Suppressor macrophage treated with lipopolysaccharide for 1 hour (primary cell): Measurements from ENCODE around the gene SPDYE4.
"Not testable (repeated sequence)": the region's sequence is repeated elsewhere in the genome, so short reads cannot be mapped to it uniquely, and the experiment has no call there.

Experiments
- DNase-seq, 3 donors: peaks; one replicate each; pipeline ENCODE4 v3.0.0-alpha.2; 2020 to 2022

Gene SPDYE4, protein sequence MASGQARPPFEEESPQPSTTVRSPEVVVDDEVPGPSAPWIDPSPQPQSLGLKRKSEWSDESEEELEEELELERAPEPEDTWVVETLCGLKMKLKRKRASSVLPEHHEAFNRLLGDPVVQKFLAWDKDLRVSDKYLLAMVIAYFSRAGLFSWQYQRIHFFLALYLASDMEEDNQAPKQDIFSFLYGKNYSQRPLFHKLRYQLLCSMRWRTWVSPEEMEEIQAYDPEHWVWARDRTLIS

DNA sequence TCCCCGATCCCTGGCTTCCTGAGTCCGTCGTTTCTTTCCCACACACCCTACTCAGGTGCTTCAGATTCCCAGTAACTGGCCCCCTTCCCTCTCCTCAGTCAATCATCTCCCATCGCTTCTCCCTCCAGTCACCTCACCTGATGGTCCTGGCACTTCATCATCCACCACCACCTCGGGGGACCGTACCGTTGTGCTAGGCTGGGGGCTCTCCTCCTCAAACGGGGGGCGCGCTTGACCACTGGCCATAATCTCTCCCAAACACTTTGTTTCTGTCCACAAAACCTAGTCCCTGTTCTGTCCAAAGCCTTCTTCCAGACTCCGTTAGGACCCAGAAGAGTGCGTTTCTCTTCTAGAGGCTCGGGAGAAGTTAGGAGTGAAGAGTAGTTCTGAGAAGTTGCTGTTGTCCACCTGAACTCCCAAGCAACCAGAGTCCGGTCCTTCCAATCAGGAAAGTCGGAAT is at the start of gene SPDYE4:
Gene SPDYE4, minus strand, starts transcription at position 410 of the 460 bp plus-strand sequence. Its CDS starts 164 bp downstream, at position 246.
- DNase-seq: no peak

DNA sequence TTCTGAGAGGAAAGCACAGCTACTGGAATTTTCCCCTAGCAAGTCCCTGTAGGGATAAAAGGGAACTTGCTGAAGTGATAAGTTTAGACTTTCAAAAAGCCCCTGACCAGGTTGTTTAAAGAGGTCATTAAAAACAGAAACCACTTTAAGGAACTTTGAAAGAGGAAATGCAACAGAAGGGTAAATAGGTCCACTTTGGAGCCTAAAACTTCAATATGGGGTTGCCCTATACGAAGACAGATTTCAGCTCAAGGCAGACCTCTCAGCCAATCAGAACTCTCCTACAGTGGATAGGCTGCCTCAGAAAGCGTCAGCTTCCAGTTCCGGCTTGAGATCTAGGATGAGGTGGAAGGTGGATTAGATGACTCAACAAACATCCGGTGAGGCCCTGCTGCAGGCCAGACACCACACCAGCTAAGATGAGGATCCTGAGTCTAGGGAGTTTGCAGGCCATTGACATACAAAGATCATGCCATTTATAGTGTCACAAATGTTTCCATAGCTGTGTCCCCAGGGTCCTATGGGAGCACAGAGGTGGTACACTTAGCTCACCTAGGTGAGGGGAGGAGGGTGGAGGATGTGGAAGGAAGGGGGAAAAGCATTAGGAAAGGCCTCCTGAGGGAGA is 48.7 kb upstream of the SPDYE4 start:
- peak; percentile 79 to 93 (median 89) for DNase-seq

DNA sequence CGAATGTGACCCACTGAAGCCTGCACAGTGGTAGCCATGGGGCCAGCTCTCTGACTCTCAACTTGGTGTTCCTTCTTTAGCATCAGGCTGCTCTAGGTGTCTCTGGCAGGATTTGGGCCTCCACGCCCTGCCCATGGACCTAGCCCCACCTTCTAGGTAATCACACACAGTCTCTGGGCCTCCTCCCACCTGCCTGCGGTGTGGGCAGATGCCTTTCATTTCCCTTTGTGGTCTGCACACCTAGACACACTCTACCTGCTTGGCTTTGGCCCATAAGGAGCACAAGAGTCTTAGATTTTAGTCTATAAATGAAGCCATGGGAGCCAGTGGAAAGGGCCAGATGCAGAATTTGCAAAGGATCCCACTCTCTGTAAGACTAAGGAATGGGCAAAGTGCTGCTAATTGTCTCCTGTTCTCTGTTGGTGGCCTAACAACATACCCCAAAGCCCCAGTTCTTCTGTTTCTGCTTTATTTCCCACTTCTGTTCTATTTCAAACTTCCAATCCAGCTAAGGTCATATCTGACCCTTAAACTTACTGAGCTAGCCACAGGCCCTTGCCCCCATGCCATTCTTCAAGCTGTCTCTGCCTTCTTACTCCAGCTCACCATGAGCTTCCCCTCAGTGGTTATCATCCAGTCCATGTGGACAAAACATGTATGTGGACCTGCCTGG is 48.0 kb upstream of the SPDYE4 start:
- DNase-seq: no peak

DNA sequence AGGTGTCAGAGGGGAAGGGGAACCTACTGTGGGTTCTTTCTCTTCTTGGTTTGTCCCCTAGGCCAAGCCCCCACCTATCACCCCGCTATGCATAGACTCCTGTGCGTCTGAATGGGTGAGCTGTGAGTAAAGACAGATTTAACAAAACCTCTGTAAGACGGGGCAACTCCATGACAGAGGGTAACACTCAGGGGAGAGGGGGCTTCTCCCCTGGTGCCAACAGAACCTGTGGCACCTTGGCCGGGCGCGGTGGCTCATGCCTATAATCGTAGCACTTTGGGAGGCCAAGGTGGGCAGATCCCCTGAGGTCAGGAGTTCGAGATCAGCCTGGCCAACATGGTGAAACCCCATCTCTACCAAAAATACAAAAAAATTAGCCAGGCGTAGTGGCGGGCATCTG is 47.0 kb upstream of the SPDYE4 start:
- not testable (repeated sequence) for DNase-seq

DNA sequence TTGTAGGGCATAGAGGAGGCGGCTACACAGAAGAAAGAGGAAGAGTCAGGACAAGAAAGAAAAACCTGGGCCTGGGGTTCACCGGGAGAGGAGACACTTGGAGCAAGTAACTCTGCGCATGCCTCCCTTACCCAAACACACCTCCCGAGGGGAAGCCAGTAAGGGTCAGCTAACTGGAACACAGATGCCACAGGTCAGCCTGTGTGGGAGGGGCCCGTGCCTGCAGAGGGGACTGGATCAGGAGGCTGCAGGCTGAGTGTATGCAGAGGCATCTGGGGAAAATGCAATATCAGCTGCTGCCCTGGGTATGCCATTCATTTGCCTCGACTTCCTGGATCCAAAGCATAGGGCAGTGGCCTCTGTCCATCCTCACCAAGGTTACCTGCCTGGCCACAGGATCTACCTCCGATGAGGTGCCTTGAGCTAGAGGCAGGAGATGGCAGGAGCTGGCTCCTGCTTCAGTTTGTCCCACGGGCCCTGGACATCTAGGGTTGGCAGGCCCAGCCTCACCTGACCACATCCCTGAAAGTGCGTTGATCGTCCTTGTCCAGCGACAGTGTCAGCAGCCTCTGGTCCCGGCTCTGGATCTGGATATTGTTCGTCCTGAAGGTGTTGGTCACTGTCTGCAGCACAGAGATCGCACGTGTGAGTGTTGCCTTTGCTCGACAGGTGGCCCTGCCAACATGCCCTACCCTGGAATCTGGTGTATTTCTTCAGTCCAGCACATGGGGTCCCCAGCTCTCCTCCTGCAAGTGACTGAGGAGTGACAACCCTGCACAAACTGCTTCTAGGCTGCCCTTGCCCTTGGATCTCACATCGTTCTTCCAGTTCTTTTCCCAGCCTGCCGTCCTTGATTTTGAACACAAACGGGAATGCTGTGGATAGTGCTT is 45.4 kb upstream of the SPDYE4 start:
- DNase-seq: no peak

DNA sequence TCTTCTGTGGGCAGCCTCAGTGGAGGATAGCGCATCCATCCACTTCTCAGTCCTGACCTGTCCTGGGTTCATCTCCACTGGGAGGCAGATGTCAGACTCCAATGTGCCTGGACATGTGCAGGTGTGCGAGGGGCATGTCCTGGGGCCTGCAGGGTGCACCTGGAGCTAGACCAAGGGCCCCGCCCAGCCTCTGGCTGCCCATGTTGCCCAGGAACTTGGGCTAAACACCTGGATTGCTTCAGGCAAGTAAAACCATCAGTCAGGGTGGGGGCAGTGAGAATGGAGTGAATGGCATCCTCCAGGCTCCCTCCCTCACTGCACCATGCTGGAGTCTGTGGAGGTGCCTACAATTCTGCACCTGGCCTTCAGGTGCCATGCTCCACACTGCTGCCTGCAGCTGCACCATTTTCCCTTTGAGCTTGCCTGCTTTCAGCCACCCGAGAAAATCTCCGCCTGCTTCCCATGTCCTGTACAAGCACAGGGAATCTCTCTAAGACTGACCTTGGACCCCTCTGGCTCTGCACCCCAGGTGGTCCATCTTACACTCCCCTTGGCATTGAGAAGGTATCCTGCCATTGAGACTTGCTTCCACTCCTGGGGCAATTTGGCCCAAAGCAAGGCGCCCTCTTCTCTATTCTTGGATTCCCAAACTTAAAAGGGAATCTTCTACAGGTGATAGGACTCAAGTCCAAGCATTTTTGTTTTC is 42.9 kb upstream of the SPDYE4 start:
- DNase-seq: no peak

DNA sequence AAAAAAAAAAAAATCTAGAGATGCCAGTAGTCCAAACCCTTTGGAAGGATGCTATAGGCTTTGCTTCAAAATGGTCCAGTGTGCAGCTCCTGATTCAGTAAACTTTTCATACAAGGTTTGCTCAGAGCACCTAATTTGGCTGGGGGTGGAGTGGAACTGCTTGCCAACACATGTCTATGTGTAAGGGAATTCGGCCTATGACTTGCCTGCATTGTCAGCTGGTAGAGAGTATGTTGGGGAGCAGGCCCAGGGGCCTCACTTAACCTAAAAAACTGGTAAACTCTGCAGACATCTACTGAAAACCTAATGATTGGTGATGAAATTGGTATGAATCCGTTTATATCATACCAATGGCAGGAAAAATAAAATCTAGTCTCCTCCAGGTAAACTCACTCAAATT is 42.3 kb upstream of the SPDYE4 start:
- DNase-seq: no peak

DNA sequence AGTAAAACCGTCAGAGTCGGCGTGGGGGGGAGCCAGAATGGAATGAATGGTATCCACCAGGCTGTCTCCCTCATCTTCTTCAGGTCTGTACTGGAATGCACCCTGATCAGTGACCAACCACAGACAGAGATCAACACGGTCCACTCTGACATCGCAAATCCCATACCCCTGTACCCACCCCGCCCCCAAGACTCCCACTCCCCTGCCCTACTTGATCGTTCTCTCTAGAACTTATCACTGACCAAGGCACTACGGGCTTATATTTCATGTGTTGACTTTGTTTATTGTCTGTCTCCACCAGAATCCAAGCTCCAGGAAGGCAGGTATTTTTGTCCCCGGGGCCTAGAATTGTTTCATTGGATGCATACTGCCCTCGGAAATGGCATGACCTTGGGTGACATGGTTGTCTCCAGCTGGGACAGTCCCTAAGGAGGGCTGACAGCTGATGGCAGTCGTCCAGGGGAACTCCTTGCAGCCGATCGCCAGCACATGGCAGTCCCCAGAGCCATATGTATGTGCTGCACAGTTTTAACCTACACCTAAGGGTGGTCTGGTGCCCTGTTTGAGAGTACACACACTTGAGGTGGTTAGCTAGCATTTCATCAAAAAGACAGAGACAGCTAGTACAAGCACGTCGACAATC is 41.3 kb upstream of the SPDYE4 start:
- DNase-seq: peak in 2 of 3 donors; percentile 23 to 26

DNA sequence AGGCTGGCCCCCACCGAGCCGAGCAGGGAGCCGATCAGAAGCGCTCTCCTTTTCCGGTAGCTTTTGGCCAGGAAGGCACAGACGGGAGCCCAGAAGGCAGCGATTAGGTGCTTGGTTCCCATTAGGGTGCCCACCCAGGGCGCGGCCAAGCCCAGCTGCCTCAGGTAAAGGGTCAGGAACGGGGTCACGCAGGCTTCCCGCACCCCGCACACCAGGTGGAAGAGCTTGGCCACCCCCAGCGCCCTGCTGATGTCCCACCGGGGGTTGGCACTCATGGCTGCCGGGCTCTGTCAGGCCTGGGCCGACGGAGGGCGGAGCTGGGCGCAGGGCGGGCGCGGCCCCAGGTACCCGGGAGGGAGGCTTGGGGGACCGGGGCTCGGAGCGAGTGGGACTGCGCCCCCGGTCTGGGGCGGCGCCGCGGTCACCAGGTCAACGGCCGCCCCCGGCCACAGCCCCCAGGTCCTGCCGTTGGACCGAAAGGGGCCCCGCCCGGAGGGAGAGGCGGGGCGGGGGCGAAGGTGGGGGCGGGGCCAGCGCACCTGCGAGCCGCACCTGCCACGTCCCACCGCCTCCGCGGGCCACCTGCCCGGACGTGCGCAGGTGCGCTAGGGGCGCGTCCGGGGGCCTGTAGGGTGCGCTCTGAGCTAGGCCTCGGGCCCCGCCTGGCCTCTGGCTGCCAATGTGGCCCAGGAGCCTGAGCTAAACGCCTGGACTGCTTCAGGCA is 40.7 kb upstream of the SPDYE4 start, which contains the start of gene MFSD6L:
Gene MFSD6L, minus strand, starts transcription at position 520 of the 724 bp plus-strand sequence. Its CDS starts 245 bp downstream, at position 275.
- DNase-seq: no peak

DNA sequence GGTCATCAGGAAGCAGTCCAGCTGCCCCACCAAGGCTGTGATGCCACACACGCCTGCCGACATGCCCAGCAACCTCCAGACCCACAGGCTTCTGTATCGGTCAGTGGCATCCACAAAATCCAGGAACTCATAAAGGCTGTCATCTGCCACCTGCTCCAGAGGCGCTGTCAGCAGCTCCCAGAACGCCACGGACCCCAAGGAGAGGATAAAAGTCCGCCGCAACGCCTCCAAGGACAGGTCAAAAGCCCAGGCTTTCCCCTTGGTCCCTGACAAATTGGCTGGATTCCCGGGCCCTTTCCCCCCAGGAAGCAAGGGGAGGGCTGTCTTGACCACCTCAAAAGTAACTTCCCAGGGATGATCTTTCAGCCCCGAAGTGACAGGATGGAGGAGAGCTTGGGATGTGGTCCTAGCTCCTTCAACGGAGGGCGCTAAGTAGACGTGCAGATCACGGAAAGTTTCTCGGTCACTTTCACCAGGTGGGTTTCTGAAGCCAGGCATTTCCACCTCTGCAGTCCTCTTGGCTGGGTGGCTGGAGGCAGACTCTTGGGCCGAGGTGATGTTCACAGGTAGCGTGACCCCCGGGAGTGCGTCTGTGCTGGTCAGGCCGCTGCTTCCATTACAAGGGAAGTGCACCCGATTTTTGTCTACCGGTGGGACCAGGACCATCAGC is 40.0 kb upstream of the SPDYE4 start:
- DNase-seq: no peak

DNA sequence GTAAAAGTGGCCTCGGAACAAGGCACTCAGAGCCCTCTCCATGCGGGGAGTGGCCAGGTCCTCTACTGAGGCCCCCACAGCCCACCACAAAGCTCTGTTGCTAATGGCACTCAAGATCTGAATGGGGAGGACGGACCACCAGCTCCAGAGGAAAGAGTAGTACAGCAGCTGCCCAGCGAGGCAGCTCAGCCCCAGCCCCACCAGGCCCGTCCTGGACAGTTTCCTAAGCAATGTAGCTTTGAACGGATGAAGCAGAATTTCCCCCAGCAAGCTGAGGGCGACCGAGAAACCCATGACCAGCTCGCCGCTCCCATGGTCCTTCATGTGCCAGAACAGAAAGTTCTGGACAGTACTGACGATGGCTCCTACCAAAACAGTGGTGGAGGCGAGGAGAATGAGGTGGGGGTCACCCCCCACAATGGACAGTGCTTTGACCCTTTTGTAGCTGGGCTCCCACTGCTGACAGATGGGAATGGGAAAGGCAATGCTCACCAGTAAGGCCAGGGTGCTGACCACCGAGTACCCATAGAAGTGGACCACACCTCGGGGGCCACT is 39.4 kb upstream of the SPDYE4 start:
- no peak for DNase-seq

DNA sequence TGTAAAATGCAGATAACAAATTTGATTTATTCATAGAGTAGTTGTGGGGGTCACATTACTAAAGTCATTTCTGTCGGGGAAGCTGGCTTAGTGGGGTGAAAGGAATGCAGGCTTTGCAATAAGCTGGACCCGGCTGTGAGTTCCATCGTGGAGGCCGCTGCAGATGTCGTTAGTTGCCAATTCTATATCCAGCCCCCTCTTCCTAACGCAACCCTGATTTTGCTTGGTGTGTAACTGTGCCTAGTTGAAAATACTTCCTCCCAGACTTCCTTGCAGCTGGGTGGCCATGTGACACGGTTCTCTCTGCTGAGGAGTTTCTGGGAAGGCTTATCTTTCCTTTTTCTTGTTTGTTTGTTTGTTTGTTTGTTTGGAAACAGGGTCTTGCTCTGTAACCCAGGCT is 36.3 kb upstream of the SPDYE4 start:
- peak in 1 of 3 donors; percentile 16 for DNase-seq

DNA sequence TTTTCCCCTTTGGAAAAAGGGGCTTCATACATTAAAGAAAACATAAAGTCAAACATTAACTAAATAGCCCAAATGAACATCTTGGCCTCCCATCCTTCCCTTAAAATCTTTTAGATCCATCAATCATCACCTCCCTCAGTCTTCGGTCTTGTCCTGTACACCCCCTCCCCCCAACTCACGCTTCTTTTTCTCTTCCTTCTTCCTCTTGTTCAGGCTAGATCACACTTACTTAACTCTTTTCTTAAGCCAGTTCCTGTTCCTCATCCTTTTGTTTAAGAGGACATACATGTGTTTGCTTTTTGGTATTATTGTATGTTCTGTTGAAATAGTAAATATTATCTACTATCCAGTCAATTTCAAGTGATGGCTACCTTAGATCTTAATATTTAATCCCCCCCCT is 35.3 kb upstream of the SPDYE4 start:
- DNase-seq: peak; percentile 21 to 36 (median 33)

DNA sequence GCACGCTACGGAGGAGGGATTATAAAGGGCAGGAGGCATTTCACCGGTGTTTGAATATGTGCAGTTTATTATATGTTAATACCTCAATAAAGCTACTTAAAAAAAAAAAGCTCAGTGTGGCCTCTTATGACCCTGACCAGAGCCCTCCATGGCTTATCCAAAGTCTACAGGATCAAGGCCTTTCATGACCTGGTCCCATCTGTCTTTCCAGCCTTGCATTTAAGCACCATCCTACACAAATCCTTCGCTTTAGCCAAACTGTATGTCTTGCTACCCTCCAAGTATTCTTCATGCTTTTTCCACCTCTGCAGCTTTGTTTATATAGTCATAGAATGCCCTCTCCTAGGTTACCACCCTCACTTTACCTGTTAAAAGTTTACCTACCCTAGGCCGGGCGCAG is 34.3 kb upstream of the SPDYE4 start:
- peak in 1 of 3 donors; percentile 8 for DNase-seq

DNA sequence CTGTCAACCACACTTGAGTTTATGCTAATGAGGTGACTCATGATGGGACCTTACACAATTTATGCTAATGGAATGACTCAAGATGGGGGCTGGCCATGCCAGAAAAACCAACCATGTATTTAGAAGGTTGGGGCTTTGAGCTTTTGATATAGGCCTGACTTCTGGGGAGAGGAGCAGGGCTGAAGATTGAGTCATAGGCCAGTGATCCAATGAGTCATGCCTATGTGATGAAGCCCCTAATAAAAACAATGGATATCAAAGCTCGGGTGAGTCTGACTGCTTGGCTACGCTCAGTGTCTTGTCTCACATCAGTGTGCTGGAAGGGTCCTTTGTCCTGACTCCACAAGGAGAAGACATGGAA is 33.5 kb upstream of the SPDYE4 start:
- peak; percentile 70 to 91 (median 83) for DNase-seq

DNA sequence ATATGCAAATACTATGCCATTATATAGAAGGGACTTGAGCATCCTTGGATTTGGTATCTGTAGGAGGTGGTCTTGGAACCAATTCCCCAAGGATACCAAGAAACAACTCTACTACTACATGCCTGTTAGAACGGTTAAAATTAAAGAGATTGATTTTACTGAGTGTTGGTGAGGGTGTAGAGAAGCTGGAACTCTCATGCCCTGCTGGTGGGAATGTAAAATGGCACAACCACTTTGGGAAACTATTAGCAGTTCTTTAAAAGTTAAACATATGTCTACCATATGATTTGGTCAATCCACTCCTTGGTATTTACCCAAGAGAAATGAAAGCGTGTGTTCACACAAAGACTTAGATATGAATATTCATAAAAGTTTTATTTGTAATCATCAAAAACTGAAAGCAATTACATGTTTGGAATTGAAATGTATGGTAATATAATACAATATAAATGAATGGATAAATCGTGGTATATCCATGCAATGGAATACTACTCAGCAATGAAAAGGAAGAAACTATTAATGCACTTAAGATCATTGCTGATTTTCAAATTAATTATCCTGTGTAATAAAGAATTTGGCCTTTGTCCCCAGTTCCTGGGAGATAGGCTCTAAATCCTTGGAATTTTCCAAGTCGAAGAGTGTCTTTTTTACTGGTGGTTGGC is 33.0 kb upstream of the SPDYE4 start:
- peak in 1 of 3 donors; percentile 14 for DNase-seq

DNA sequence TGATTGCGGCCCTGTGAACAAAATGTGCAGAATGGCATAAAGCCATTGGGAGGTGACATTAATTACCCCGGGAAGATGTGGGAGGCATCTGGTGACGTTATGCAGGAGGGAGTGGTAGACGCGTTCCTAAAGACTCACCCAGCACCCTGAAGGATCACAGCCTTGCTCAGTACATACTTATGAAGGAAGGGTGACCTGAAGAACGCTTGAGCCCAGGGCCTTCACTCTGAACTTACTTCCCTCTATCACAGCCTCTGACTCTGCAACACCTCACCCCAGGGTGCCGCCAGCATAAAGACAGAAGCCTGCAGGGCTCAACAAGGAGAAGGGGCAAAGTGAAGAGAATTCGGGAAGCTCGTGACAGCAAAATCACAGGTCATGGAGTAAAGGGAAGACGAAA is 31.4 kb upstream of the SPDYE4 start:
- no peak for DNase-seq

DNA sequence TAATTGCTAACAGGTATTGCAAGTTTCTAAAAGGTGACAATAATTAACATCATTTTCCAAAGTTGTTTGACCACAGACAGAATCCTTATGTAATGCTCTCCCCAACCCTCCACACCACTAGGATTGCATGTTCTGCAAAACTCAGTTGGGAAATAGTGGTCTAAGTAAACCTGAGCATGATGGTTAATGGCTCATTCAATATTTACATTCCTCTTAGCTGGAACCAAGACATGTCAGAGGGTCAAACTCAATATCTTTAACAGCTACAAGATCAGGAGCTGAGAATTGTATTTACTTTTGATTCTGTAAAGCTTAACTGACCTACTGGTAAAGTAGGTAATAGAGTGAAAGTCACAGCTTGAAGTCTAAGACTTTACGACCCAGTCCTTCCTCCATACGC is 30.7 kb upstream of the SPDYE4 start:
- no peak for DNase-seq
